ENCODE measurements around the gene PRKAG2. TPM values are rescaled to one million over a fixed set of nuclear protein-coding genes. Genes with fewer than 3 reads are reported as not detected.
"Not testable (repeated sequence)": the region's sequence is repeated elsewhere in the genome, so short reads cannot be mapped to it uniquely, and the experiment has no call there.

PRKAG2 gene
- total RNA-seq, 1 experiment from 2014 or later: 73.9 TPM

DNA sequence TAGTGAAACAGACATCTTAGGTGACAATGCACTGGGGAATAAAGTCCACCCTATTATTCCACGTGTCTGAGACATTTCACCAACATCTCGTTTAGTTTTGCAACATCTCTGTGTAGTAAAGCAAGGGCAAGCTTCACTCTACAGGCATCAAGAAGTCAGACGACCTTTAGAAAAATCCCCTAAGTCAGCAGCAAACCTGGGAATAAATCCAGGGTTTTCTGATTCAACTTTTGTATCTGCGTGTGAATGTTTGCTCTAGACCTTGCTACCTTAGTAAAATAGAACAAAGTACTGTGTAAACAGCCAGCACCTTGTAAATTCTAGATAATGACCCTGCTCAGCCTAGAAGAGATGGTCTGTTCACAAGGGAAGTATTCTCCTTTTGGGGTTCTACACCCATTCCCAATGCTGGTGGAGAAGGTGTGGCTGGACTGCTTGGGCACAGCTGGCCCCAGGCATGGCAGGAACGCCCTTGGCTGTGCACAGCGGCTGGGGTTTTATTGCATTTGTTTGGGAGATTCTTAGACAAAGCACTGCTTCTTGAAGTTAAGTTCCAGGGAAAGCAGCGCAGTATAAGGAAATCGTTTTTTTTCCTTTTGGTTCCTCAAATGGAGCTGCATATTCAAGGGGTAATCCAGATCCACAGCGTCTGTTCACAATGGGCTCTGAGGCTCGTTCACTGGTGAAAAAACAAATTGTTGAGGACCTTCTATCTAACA, 41.0 kb upstream of the PRKAG2 start:
- POLR2A ChIA-PET: interaction anchor here (1.0 to 1.1 kb wide), 3 partner anchors 41 to 267 kb away, joined by 3 to 4 read pairs (median 3); partner anchors contain the start of gene PRKAG2
- intact Hi-C loops (cut with micrococcal nuclease): no loop called here
- Mint-ChIP-seq H3K4me3 (ENCODE audit: unreplicated experiment) (no peak overlapping the region), H3K4me1 (ENCODE audit: insufficient read depth, unreplicated experiment) (peaks cover 10% of the 10 kb centered on the region), H3K9me3 (ENCODE audit: unreplicated experiment) (peaks cover 24% of the 10 kb centered on the region), H3K27me3 (ENCODE audit: insufficient read depth, unreplicated experiment) (no peaks in the 10 kb centered on the region), H3K36me3 (ENCODE audit: insufficient read depth, unreplicated experiment) (peaks cover 7% of the 10 kb centered on the region), H3K27ac (ENCODE audit: low read depth, unreplicated experiment) (peak overlapping the region; percentile 1)
- DNase-seq (ENCODE audit: unreplicated experiment): peak; percentile 69
- TF ChIP-seq CTCF (IDR thresholded peaks at IDR 0.05; ENCODE audit: unreplicated experiment): no peak
- CTCF ChIA-PET: interaction anchor here (0.5 to 0.6 kb wide), 3 partner anchors 15 to 469 kb away, joined by 3 to 4 read pairs (median 4); no protein-coding TSS in a partner anchor
- no TSS peak for BruUV-seq (replicated peaks)

DNA sequence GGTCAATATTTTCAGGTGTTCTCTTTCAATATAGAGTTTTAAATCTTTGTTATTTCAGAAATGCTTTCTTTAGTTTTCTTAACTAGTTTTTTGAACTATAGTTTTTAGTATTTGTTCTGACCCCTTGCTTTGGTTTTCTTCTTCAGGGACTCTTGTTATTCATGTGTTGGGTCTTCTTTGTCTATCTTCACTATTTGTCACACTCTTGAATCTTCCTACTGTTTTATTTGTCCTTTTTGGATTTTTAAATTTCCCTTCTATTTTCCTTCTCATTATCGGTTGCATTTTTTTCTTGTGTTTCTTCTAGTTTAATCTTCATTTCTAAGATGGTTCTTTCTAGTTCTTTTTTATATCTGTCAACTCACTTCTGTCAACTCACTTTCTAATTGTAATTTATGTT, 37.1 kb upstream of the PRKAG2 start:
- no TSS peak for BruUV-seq (replicated peaks)

DNA sequence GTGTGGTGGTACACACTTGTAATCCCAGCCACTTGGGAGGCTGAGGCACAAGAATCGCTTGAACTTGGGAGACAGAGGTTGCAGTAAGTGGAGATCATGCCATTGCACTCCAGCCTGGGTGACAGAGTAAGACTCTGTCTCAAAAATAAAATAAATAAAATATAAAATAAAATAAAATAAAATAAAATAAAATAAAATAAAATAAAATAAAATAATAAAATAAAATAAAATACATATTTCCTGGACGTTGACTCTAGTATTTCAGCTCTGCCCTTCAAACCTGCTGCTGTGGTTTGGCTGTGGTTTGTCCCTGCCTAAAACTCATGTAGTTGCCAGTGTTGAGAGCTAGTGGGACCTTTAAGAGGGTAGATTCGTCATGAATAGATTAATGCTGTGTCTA, 33.7 kb upstream of the PRKAG2 start:
- Mint-ChIP-seq H3K27me3 (ENCODE audit: insufficient read depth, unreplicated experiment) (peaks cover 32% of the 10 kb centered on the region), H3K9me3 (ENCODE audit: unreplicated experiment) (peaks cover 27% of the 10 kb centered on the region)
- ChIA-PET POLR2A (interaction anchor here (0.9 kb wide), 1 partner anchor 14 kb away, joined by 3 read pairs; no protein-coding TSS in a partner anchor), CTCF (interaction anchor here (0.6 kb wide), 1 partner anchor 128 kb away, joined by 7 read pairs; no protein-coding TSS in a partner anchor)
- BruUV-seq (replicated peaks); H3K27ac Mint-ChIP-seq (ENCODE audit: low read depth, unreplicated experiment); H3K36me3 Mint-ChIP-seq (ENCODE audit: insufficient read depth, unreplicated experiment); DNase-seq (ENCODE audit: unreplicated experiment); H3K4me1 Mint-ChIP-seq (ENCODE audit: insufficient read depth, unreplicated experiment); H3K4me3 Mint-ChIP-seq (ENCODE audit: unreplicated experiment); intact Hi-C loops (cut with micrococcal nuclease): not testable (repeated sequence)

More for the DNA sequence above, 37.1 kb upstream of the PRKAG2 start:
- intact Hi-C loops (cut with micrococcal nuclease): no loop called here
- H3K36me3 Mint-ChIP-seq (ENCODE audit: insufficient read depth, unreplicated experiment): peaks cover 5% of the 10 kb centered on the region
- ChIA-PET CTCF (interaction anchor here (0.6 kb wide), 1 partner anchor 9 kb away, joined by 3 read pairs; no protein-coding TSS in a partner anchor), POLR2A (interaction anchor here (1.4 to 1.5 kb wide), 2 partner anchors 9 to 13 kb away, joined by 4 read pairs; no protein-coding TSS in a partner anchor)
- H3K27me3 Mint-ChIP-seq (ENCODE audit: insufficient read depth, unreplicated experiment): peaks cover 4% of the 10 kb centered on the region
- H3K9me3 Mint-ChIP-seq (ENCODE audit: unreplicated experiment): peaks cover 27% of the 10 kb centered on the region
- no peak overlapping the region for H3K4me3 Mint-ChIP-seq (ENCODE audit: unreplicated experiment)
- peaks cover 8% of the 10 kb centered on the region for H3K4me1 Mint-ChIP-seq (ENCODE audit: insufficient read depth, unreplicated experiment)
- H3K27ac Mint-ChIP-seq (ENCODE audit: low read depth, unreplicated experiment): no peak overlapping the region
- DNase-seq (ENCODE audit: unreplicated experiment): no peak
- TF ChIP-seq CTCF (IDR thresholded peaks at IDR 0.05; ENCODE audit: unreplicated experiment): no peak

- CTCF ChIA-PET; H3K4me1 Mint-ChIP-seq (ENCODE audit: insufficient read depth, unreplicated experiment); H3K27ac Mint-ChIP-seq (ENCODE audit: low read depth, unreplicated experiment); BruUV-seq (replicated peaks); DNase-seq (ENCODE audit: unreplicated experiment); H3K9me3 Mint-ChIP-seq (ENCODE audit: unreplicated experiment); H3K36me3 Mint-ChIP-seq (ENCODE audit: insufficient read depth, unreplicated experiment); intact Hi-C loops (cut with micrococcal nuclease); H3K4me3 Mint-ChIP-seq (ENCODE audit: unreplicated experiment): not testable (repeated sequence)
- POLR2A ChIA-PET: interaction anchor here (1.1 kb wide), 1 partner anchor 25 kb away, joined by 4 read pairs; no protein-coding TSS in a partner anchor
- peaks cover 32% of the 10 kb centered on the region for H3K27me3 Mint-ChIP-seq (ENCODE audit: insufficient read depth, unreplicated experiment)
Measured at GRCh38 chr7:151907115-151907514, 30.2 kb upstream of the PRKAG2 start.

DNA sequence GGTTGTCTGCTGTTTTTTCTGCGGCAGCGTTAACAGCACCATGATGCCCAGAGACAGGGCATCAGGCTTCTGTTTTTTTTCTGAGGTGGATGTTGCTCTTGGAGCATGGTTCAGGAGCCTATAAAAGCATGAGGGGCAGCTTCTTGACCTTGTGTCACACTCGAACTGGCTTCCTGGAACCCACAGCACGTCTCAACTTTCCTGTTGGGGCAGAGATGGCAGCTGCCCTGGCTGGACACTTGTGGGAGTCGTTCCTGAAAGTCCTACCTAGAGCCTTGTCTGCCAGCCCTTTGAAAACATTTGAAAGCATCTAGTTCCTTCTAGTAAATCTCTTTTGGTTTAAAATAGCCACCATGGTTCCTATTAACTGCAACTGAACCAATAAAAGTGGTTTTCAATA, 28.9 kb upstream of the PRKAG2 start:
- Mint-ChIP-seq H3K4me3 (ENCODE audit: unreplicated experiment) (no peak overlapping the region), H3K36me3 (ENCODE audit: insufficient read depth, unreplicated experiment) (no peaks in the 10 kb centered on the region), H3K9me3 (ENCODE audit: unreplicated experiment) (no peaks in the 10 kb centered on the region), H3K4me1 (ENCODE audit: insufficient read depth, unreplicated experiment) (no peaks in the 10 kb centered on the region), H3K27ac (ENCODE audit: low read depth, unreplicated experiment) (no peak overlapping the region), H3K27me3 (ENCODE audit: insufficient read depth, unreplicated experiment) (peaks cover 43% of the 10 kb centered on the region)
- TF ChIP-seq CTCF (IDR thresholded peaks at IDR 0.05; ENCODE audit: unreplicated experiment): no peak
- no peak for DNase-seq (ENCODE audit: unreplicated experiment)
- ChIA-PET POLR2A (no interaction called here), CTCF (interaction anchor here (0.5 to 1.1 kb wide), 2 partner anchors 29 to 122 kb away, joined by 3 to 6 read pairs; no protein-coding TSS in a partner anchor)
- intact Hi-C loops (cut with micrococcal nuclease): no loop called here
- BruUV-seq (replicated peaks): no TSS peak
